Activated T-cell treated with anti-CD3 and anti-CD28 coated beads, Interleukin-2, amount 50 U/mL, for 1 hour (primary cell): ENCODE measurements around the gene BEND6.

Experiments used
- DNase-seq: peaks from one replicate; pipeline ENCODE4 v3.0.0-alpha.2; 2020

Gene BEND6

GRCh38 chr6:56954403-56955170 lies at the start of gene BEND6:
TSS of gene BEND6 (plus strand) at chr6:56955107. CDS start at chr6:56981811, 26,704 bp downstream.
- DNase-seq: peak; percentile 42

GRCh38 chr6:56905378-56905777 lies 49.5 kb upstream of the BEND6 start:
- no peak for DNase-seq

GRCh38 chr6:56906752-56907151 lies 48.2 kb upstream of the BEND6 start:
- DNase-seq: no peak

- DNase-seq: no peak
Measured at GRCh38 chr6:56909115-56909907, 45.6 kb upstream of the BEND6 start.

GRCh38 chr6:56911847-56912246 lies 43.1 kb upstream of the BEND6 start:
- DNase-seq: no peak

GRCh38 chr6:56913285-56914074 lies 41.4 kb upstream of the BEND6 start:
- DNase-seq: no peak

- DNase-seq: no peak
Measured at GRCh38 chr6:56914798-56915658, 39.9 kb upstream of the BEND6 start.

GRCh38 chr6:56915832-56916231 lies 39.1 kb upstream of the BEND6 start:
- DNase-seq: no peak

GRCh38 chr6:56916849-56917551 lies 37.9 kb upstream of the BEND6 start:
- no peak for DNase-seq

- no peak for DNase-seq
Measured at GRCh38 chr6:56922645-56923044, 32.3 kb upstream of the BEND6 start.

- DNase-seq: no peak
Measured at GRCh38 chr6:56923565-56923964, 31.3 kb upstream of the BEND6 start.

GRCh38 chr6:56927538-56928453 lies 27.1 kb upstream of the BEND6 start:
- no peak for DNase-seq

GRCh38 chr6:56930846-56931245 lies 24.1 kb upstream of the BEND6 start:
- DNase-seq: no peak

GRCh38 chr6:56932910-56933477 lies 21.9 kb upstream of the BEND6 start:
- DNase-seq: no peak

GRCh38 chr6:56933650-56934049 lies 21.3 kb upstream of the BEND6 start:
- DNase-seq: no peak

- no peak for DNase-seq
Measured at GRCh38 chr6:56934876-56935275, 20.0 kb upstream of the BEND6 start.

- no peak for DNase-seq
Measured at GRCh38 chr6:56936466-56936865, 18.4 kb upstream of the BEND6 start.

- no peak for DNase-seq
Measured at GRCh38 chr6:56938649-56939191, 16.2 kb upstream of the BEND6 start.

GRCh38 chr6:56940463-56940862 lies 14.4 kb upstream of the BEND6 start:
- DNase-seq: no peak

GRCh38 chr6:56940977-56941376 lies 13.9 kb upstream of the BEND6 start:
- DNase-seq: no peak
